Activated CD4-positive, alpha-beta T cell treated with anti-CD3 and anti-CD28 coated beads for 1 hour (primary cell): ENCODE results near the gene TMEM11.
"Not testable (repeated sequence)": the region's sequence is repeated elsewhere in the genome, so short reads cannot be mapped to it uniquely, and the experiment has no call there.

Experiments used
- DNase-seq: peaks from one replicate; pipeline ENCODE4 v3.0.0-alpha.2; 2020

TMEM11 gene

DNA sequence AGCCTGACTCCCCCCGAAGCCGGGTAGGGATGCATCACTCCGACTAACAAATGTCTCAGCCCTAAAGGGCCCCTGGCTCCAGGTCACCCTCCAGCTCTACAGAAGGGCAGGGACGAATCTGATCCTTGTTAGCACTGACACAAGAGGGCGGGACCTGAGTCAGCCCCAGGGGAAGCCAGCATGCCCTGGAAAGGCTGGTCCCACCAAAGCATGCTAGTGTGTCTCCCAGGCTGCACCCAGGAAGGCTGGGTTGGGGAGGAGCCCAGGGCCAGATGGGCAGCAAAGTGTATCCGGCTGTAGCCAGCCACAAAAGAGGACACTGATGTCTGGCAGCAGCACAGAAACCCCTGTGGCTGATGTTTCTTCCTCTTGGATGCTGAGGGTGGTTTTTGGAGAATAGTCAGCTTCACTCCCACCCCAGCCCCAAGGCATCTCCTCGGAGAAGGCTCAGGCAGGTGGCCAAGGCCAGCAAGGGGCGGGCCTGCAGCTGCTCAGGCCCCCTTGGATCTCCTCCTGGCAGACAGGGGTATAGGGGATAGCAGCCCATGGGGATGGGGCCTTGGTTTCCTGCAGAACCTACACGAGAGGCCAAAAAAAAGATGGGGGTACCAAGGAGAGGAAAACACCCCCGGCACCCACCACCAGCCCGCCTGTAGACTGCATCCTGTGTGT lies 28.2 kb upstream of the TMEM11 start:
- no peak for DNase-seq

DNA sequence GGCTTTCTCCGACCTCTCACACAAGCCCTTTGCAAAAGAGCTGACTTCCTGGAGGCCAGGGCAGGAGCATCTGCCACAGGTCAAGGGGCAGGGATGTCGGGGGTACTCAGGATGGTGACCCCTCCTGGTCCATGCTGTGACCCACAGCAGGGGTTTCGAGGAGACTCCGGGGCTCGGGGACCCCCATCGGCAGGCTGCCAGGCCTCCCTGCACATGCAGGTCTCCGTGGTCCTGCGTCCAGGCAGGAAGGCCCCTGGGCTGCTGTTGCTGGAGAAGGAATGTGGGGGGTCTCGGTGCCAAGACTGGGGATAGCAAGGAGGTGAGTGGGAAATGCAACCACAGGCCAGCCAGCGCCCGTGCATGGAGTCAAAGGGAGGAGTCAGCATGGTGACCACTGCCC lies 27.6 kb upstream of the TMEM11 start:
- DNase-seq: no peak

DNA sequence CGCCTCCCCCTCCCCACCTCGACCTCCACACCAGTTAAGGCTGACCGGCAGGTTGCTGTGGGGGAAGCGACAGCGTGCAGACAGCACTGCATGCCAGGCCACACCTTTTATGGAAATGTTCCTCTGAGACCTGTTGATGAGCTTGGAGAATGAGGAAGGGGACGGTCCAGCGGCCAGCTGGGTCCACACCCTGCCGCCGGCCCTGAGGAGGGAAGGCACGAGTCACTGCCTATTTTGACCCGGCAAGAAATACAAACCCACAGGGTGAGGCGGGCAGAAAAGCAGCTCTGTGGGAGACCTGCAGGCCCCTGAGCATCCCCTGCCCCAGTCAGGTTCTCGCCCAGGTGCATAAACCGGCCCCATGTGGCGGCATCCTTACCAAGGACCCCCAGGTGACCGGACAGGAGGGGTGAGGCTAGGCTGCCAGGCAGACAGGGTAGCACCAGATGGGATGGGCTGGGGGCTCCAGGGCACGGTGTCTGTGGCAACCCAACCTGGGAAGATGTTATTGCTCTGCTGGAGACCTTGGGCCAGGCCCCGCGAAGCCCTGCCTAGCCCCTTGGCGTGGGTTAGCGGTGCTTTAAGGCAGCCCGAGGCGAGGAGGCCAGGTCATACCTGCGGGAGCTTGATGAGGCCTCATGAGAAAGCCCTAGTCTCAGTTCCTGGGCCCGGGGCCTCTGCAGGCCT lies 26.6 kb upstream of the TMEM11 start:
- no peak for DNase-seq

DNA sequence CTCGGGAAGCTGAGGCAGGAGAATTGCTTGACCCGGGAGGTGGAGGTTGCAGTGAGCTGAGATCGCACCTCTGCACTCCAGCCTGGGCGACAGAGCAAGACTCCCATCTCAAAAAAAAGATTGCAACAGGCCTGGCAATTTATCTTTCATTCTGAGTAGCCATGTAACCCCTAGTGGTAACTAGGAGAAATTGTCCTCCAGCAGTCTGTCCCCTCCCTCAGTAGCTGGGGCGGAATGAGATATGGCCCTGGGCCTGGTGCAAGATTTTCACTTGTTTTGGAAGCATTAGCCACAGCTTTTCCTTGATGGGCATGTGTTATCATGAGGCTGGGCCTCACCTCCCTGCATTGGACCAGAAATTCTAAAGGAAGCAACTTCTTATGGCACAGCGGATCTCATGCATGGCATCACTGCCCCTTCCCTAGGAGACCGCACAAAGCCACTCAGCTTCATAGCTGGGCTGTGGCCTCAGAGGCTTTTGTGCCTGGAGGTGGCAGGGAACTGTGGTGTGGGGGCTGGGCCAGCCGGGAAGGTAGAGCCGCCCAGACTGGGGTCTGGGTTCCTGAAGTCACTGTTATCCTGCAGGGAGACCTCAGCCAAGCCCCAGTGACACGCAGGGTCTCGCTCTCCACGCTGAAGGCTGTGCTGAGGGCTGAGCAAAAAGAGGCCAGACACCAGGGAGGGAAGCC lies 25.9 kb upstream of the TMEM11 start:
- DNase-seq: no peak

DNA sequence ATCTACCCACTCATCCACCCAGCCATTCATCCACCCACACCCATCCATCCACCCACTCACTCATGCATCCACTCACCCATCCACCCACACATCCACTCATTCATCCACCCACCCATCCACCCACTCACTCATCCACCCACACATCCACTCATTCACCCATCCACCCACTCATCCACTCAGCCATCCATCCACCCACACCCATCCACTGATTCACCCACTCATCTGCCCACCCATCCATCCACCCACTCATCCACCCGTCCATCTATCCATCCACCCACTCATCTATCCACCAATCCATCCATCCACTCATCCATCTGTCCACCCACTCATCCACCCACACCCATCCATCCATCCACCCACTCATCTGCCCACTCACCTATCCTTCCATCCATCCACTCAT lies 22.0 kb upstream of the TMEM11 start:
- no peak for DNase-seq

DNA sequence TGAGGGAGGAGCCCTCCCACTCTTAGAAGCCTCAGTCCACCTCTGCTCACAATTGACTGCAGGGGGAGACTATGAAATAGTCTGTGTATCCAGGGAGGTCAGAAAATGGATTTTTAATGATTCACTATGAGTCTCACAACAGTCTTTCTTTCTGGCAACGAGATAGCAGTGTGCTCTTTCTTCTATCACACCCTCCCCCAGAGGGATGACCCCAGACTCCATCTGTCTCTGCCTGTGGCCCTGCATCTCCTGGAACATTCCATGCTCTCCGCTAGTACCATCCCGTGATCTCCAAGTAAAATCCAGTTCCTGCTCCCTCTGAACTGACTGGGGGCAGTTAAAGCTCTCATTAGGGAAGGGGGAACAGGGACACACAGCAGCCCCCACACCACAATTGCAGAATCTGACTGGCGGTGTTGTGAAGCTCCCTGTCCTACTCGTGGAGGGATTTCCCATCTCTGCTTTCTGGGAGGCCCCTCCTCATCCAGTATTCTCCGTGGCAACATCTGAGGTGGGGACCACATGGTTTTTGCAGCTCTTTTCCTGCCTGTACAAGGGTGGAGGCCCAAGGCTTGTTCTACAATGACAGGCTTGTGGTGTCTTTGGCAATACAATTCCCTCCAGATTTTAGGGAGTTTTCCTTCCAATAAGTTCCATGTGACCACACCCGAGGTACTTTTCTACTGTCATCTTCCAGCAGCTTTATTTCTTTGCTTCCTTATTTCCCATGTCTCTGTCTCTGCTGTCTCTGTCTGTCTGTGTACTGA lies 19.8 kb upstream of the TMEM11 start:
- DNase-seq: no peak

DNA sequence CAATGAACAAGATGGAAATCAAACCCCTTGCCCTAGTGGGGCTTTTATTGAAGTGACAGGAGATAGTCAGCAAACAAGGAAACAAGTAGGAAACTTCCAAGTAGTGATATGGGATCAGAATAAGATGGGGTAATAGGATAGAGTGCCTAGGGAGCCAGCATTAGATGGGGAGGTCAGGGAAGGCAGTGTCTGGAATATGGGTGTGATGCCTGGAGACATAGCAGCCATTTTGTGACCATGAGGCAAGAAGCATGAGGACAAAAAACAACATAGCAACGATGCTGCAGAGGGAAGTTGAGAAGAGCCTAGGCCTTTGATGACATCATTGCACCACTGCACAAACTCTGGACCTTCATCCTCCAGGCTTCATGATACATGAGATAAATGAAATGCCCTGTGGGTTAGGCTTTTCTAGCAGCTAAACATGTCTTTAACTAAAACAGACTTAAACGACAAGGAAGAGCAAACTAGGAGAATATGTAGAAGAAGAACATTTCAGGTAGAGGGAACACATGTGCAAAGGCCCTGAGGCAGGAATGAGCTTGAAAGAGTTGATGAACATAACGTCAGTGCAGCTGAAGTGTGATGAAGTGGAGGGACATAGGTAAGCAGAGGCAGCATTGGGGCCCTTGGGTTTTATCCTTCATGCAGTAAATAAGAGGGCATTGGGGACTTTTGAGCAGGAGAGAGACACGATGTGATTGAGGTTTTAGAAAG lies 18.2 kb upstream of the TMEM11 start:
- DNase-seq: no peak

DNA sequence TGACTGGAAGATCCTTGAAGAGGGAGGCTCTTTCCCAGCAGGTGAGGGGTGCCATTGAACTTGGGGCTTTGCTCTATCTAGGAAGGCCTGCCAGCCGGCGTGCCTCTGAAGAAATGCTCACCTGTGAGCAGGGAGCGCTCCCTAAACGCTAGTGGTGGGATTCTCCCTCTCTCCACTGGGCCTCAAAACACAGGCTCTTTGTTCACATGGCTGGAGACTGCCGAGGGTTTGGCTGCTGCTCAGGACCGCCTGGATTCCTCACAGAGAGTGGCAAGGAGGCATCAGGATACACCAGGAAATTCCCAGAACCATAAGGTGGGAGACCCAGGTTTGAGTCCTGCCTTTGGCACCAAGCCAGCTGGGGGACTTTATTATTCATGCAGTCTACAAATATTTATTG lies 17.6 kb upstream of the TMEM11 start:
- no peak for DNase-seq

DNA sequence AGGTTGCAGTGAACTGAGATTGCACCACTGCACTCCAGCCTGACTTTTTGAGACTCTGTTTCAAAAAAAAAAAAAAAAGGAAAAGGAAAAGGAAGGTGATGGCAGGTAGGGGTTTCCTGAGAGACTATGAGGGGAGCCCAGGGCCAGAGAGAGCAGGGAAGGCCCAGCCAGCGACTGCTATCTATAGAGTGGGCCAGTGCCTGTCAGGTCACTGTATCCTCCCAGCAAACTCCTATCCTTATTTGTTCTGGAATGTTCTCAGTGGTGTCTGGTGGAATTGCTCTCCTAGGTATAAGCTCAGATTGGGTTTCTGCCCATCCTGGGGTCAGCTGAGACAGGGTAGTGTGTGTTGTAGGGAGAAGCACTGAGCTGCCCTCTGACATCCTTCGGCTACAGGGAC lies 14.9 kb upstream of the TMEM11 start:
- no peak for DNase-seq

DNA sequence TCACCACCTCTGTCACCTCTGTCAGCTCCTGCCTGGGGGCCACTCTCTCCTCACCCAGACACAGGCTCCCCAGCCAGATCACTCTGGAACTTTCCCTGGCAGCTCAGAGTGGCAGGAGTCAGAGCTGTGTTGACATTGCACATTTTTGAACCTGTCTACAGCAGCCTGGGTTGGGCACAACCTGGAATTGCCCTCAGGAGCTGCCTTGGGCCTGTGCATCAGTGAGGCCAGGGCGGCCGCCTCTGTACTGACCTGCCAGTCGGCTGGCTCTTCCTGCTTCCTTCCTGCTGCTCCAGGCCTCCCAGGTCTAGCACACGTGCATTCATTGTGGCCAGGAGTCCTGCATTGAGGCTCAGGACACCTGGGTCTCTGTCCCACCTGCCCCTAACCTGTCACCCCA lies 14.2 kb upstream of the TMEM11 start:
- no peak for DNase-seq

DNA sequence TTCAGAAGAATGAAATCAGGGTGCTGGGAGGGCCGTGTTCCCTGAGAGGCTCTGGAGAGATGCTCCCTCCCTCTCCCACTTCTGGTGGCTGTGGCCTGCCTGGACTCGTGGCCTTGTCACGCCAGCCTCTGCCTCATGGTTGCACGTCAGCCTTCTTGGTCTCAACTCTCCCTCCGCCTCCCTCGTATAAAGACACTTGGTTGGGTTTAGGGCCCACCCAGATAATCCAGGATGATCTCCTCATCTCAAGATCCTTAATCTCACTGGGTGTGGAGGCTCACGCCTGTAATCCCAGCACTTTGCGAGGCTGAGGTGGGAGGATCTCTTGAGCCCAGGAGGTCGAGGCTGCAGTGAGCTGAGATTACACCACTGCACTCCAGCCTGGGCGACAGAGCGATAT lies 13.3 kb upstream of the TMEM11 start:
- not testable (repeated sequence) for DNase-seq

DNA sequence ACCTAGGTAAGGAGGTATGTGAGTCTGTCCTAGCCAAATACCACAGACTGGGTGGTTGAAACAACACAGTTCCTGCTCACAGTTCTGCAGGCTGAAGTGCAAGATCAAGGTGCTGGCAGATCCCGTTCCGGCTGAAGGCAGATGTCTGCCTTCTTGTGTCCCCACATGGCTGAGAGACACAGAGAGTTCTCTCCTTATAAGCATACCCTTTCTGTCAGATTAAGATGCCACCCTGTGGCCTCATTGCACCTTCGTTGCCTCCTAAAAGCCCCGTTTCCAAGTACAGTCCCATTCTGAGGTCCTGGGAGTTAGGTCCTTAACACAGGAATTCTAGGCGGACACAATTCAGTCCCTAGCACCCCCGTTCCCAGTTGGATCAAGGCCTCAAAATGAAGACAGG lies 9.1 kb upstream of the TMEM11 start:
- DNase-seq: no peak

DNA sequence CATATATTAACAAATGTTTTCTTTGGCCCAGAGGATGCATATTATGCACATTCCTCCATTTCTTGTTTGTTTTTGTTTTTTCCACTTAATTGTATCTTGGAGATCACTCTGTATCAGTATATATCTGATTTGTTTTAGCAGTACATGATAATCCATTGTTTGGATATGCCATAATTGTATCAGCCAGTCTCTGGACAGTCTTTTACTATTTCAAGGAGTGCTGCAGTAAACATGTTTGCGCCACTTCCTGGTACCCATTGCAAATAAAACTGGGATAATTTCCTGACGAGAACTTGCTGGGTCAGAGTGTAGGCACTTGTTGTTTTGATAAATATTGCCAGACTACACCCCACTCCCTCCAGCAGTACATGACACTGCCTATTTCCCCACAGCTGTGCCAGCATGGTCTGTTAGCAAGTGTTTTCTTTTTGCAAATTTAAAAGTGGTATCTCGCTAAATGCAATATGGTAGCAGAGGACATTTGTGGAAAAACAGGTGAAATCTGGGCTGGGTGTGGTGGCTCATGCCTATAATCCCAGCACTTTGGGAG lies 4.9 kb upstream of the TMEM11 start:
- no peak for DNase-seq

DNA sequence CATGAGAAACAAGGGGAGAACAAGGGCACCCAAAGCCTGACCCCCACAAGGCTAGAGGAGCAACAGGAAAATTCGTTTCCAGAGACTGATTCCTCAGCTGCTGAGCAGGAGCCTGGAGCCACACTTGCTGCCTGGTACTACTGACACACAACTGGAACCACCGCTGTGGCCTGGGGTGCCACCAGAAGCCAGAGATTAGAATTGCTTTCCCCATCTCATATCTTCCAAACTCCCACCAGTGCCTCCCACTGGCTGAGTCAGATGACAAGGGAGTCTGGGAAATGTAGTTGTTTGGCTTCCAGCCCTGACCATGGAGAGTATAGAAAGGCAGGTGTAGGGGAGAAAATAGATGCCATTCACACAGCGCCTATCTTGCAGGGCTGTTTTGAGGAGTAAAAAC lies 4.1 kb upstream of the TMEM11 start:
- no peak for DNase-seq

DNA sequence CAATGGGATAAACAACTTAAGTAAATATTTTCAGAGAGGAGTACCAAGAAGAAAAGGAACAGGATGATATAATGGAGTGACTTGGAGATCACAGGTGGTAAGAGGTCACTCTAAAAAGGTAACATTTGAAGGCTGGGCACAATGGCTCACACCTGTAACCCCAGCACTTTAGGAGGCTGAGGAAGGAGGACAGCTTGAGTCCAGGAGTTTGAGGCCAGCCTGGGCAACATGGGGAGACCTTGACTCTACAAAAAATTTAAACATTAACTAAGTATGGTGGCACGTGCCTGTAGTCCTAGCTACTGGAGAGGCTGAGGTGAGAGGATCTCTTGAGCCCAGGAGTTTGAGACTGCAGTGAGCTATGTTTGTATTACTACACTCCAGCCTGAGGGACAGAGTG lies 3.4 kb upstream of the TMEM11 start:
- no peak for DNase-seq

DNA sequence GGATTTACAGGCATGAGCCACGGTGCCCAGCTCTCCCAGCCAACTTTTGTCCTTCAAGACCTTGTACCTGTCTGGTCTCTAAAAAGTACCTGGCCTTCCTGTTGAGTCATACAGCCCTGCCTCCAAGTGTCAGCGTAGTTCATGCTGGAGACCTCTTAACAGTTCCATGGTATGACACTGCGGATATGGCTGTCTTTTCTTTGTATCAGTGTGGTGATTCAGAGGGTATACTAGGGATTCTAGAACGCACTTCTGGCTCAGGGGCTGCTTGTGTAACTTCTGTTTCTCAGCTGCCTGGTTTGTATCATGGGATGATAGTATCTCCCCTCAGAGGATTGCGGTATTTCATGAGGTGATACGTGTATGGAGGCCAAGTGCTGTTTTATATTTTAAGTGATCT lies 2.0 kb upstream of the TMEM11 start:
- DNase-seq: no peak

DNA sequence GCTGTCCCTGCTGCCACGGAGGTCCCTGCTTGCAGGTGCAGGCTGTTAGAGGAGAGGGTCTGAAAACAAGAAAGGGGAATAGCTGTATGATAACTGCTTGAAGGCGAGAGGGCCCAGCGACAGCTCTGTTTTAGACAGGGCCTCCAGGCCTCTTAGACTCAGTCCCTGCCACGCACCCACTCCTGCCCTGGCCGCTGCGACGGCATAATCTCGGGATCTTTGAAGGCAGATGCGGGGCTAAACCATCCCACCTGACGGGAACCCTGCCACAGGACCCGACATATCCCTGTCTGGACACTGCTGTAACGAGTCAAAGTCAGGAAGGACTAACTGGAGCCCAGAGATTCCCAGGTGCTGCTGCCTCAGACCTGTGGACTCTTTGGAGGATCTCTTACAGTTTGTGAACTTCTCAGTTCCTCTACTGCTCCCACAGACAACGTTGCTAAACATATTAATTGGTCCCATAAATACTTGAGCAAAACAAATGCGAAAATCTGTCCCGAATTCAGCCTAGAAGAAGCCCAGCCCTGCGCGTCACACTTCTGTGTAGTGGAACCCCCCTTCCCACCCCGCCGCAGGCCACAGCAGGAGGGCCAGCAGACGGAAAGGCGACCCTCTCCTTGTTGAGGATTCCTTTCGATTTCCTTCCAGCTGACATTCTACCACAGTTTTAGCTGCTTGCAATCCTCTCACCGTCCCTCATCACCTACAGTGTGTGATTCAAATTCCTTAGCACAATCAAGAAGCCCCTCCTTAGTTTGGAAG lies 998 bp upstream of the TMEM11 start:
- no peak for DNase-seq

DNA sequence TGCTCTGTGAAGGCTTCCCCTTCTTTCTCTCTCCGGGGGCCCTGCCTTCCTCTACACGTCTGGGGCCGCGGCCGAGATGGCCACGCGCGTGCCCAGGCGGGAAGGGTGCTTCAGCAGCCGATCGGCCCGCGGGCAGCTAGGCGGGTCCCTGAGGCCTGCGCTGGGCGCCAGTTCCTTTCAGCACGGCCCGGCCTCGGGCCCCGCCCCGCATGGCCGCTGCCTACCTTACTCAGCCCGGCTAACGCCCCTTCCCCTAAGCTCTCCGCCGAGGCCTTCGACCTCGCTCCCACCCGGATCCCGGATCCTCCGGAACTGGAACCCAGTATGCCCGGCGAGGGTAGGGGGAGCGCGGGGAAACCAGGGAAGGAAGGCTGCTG lies 335 bp downstream of the TMEM11 start:
- no peak for DNase-seq

DNA sequence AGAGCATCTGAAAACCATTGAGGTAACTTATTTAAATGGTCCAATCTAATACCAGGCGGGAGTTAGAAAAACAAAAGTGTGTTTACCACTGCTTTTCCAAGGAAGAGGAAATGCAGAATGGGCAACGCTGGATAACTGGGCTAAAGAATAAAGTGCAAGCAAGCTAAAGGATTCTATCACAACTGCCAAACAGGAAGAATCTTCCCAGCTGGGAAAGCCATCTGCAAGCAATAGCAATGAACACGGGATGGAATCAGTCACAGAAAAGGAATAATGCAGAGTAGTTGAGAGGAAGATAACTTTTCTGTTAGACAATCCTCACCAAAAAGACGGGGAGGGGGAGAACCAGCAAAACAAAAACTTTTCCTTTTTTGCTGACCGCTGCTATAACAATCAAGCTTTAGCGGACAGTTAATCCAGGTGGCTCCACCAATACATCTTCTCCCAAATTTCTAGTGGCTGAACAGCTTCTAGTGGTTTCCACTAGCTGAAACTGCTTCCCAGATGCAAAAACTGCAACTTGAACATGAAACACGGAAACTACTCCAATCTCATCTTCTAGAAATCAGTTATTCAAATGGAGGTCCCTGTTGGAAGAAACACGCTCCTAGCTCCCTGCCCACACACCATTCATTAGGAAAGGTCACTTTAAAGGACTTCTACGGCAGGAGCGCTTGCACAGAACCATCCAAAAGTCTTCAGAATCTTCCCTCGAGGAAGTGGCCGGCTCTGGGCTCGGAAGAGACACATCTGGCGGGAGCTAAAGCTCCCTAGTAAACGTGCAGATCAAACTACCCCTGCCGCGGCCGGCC lies 929 bp downstream of the TMEM11 start:
- no peak for DNase-seq

DNA sequence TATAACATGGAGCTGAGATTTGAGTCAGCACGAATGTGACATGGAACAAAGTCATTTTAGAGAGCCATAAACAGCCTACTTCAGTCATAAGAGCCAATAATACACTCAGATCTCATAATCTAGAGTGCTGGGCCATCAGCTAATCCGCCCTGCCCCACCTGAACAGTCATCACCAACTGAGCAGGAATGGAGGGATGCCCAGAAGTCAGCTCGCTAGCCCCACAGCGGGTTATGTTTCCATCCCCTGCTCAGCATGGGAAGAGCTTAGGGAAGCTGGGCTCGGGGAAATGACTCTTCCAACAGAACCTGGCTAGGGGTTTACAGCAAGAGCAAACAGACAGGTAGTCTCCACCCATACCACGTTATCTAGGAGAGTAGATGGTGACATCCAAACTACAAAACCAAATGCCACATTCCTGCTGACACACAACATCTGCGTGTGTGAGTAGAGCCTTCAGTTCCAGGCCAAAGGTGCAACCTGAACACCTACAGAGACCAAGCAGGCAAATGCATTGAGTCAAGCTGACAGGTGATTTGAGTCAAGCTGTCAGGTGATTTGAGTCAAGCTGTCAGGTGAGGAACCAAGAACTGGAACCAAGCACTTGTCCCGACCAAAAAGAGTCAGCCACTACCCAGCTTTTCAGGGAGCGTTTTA lies 2.0 kb downstream of the TMEM11 start:
- no peak for DNase-seq
